ENCODE data around the gene CD37.
A peak's percentile ranks its signal among the peaks of the same experiment; 100 is the strongest.
"Not testable (repeated sequence)": the region's sequence is repeated elsewhere in the genome, so short reads cannot be mapped to it uniquely, and the experiment has no call there.

The CD37 gene

DNA sequence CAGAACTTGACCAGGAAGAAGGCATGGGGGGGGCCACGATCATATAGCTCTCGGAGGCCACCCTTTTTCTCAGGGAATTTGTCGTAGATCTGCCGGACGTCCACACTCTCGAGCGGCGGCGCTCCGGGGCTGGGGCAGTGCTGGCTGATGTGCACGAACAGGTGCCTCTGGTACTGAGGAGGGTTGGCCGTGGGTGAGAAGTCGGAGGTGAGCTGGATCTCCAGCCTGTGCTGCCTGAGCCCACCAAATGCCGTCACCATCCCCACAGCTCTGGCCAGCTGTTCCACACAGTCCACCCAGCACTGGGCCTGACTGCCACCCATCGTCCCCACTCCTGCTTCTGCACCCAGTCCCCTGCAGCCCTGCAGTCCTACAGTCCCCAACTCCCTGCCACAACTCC lies 12.0 kb downstream of the CD37 start:
- no peak for DNase-seq (ENCODE audit: low read depth)

GRCh38 chr19:49347835-49348234 lies 12.6 kb downstream of the CD37 start:
- DNase-seq (ENCODE audit: low read depth), result no peak

GRCh38 chr19:49348305-49349189 lies 13.3 kb downstream of the CD37 start:
- DNase-seq (ENCODE audit: low read depth), result no peak

DNA sequence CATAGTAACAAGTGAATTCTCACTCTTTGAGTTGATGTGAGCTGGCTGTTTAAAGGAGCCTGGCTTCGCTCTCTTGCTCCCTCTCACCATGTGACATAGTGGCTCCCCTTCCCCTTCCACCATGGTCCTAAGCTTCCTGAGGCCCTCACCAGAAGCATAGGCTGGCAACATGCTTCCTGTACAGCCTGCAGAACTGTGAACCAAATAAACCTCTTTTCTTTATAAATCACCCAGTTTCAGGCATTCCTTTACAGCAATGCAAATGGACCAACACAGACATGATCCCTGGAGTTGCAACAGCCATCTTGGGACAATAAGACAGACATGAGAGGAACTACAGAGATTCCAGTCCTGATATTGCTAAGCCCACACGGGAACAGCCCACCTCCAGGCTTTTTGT lies 14.4 kb downstream of the CD37 start:
- no peak for DNase-seq (ENCODE audit: low read depth)

GRCh38 chr19:49355909-49356353 lies 20.7 kb downstream of the CD37 start:
- no peak for DNase-seq (ENCODE audit: low read depth)

DNA sequence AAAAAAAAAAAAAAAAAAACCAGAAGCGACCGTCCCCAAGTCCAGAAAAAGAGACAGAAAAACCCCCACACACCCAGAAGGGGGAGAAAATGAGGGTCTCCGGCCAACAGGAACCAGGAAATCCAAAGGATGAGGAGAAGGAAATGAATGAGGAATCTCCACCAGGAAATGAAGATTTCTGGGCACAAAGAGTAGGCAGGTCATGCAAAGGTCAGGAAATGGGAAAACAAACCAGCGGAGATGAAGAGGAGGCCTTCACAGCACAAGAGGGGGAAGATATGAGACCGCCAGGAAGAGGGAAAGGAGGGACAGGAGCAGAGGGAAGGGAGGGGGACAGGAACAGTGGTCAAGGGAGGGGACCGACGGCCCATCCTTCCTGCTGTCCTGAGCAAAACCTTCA lies 21.2 kb downstream of the CD37 start:
- no peak for DNase-seq (ENCODE audit: low read depth)

- no peak for DNase-seq (ENCODE audit: low read depth)
These were observed 22.0 kb downstream of the CD37 start for GRCh38 chr19:49357186-49357585.

GRCh38 chr19:49359851-49360820 lies 24.9 kb downstream of the CD37 start:
- DNase-seq (ENCODE audit: low read depth), result no peak

DNA sequence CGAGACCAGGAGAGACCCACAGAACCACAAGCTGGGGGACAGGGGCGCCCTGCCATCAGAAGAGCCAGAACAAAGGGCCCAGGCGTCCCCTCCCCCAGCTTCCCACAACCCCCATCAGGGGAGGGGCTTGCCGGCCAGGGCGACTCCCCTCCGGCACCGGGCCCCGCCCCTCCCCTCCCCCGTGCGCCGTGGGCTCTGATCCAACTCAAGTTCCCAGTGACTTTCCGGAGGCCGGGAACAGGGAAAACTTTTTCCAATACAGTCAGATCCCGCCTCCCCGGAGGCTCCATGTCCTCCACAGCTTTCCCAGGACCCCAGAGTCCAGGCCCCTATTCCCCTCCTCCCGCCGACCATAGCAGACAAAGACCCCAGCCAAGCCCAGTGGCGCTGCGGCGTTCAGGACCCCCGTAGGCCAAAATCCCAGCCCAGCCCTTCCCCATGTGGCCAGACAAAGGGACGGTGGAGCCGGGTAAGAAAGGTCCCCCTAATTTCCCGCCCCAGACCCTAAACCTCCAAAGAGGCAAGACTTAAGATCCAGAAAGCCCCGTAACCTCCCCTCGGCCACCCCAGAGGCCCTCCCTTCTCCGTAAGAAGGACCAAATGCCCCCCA lies 26.3 kb downstream of the CD37 start:
- DNase-seq (ENCODE audit: low read depth), result no peak

DNA sequence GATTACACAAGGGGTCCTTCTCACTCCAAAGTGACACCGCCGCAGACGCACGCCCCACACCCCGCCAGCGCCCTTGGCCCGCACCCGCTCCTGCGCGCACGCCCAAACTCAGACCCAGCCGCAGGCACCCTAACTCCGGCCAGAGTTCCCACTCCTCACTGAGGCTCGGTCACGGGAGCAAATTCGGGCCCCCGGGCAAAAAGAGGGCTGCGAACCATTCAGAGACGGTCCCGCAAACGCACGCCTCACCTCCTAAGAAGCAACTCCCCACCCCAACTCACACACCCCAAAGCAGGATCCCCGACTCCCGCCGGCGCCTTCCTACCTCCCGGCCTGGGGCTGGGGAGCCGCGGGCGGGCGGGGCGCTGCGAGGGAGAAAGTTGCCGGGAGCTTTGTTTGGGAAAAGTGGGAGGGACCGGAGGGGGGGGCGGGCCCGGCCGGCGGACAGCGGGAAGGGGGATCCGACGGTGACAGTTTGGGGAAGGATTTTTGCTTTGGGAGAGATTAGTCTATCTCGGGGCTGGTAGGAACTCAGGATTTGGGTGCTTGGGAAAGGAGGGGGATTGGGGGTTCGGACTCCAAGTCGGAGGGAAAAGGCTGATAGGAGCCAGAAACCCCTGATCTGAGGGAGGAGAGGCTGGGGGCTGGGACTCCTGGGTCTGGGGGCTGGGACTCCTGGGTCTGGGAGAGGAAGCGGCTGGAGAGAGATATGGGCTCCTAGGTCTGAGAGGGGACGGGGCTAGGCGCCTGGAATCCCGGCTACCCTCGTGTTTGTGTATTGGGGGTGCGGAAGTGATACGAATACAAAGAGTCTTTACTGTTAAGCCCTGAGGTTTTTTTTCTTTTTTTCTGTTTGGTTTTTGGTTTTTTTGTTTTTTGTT lies 27.1 kb downstream of the CD37 start, which contains the start of gene TEAD2:
Gene TEAD2, minus strand, starts transcription at position 369 of the 881 bp plus-strand sequence. CDS start 2,341 bp downstream, outside the sequence.
- DNase-seq (ENCODE audit: low read depth), result no peak

- DNase-seq (ENCODE audit: low read depth), result no peak
These were observed 27.7 kb downstream of the CD37 start for GRCh38 chr19:49362929-49363267.

DNA sequence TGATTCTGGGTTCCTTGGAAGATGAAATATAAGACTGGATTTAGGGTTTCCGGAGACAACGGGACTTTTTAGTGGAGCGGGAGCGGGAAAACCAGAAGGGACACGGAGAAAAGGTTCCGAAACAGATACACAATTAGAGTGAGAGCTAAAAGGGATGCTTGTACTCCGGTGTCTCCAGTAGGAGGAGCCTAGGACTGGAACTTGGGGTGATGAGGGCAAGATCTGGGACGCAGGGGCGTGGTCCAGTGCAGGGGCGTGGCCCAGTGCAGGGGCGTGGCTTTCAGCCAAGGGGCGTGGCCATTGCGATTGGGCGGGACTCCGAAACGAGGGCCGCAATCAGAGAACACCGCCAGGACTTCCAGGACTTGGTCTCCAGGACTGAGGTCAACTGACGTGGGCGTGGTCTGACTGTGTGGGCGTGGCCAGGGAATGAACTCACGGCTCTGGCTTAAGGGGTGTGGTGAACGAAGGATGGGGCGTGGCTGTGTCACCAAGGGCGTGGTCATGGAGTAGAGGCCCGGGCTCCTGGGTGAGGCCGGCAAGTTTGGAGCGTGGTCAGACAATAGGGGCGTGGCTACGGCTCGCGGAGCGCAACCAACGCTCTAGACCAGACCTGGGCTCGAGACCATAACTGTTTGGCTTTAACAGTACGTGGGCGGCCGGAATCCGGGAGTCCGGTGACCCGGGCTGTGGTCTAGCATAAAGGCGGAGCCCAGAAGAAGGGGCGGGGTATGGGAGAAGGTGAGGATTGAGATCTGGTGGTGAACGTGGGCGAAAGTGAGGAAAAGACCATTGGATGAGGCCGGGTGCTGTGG lies 28.3 kb downstream of the CD37 start, which contains the start of gene DKKL1:
Gene DKKL1, plus strand, starts transcription at position 610 of the 815 bp plus-strand sequence. Its CDS starts 122 bp downstream, at position 732.
- DNase-seq (ENCODE audit: low read depth), result peak; percentile 42

DNA sequence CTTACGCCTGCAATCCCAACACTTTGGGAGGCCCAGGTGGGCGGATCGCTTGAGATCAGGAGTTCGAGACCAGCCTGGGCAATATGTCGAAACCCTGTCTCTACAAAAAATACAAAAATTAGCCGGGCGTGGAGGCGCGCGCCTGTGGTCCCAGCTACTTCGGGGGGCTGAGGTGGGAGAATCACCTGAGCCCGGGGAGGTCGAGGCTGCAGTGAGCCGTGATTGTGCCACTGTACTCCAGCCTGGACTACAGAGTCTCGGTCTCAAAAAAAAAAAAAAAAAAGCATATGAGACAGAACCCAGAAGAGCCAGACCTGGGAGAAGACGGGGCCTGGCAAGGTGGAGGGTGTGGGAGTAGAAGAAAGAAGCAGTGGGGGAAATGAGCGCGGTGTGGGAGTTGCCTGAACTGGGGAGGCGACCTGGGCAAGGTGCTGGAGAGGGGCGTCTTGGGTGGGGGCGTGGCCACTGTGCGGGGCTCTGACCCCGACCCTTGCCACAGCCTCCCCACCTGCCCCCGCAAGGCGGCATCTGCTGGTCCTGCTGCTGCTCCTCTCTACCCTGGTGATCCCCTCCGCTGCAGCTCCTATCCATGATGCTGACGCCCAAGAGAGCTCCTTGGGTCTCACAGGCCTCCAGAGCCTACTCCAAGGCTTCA lies 29.0 kb downstream of the CD37 start:
- no peak for DNase-seq (ENCODE audit: low read depth)

GRCh38 chr19:49366110-49366509 lies 30.9 kb downstream of the CD37 start:
- DNase-seq (ENCODE audit: low read depth), result no peak

DNA sequence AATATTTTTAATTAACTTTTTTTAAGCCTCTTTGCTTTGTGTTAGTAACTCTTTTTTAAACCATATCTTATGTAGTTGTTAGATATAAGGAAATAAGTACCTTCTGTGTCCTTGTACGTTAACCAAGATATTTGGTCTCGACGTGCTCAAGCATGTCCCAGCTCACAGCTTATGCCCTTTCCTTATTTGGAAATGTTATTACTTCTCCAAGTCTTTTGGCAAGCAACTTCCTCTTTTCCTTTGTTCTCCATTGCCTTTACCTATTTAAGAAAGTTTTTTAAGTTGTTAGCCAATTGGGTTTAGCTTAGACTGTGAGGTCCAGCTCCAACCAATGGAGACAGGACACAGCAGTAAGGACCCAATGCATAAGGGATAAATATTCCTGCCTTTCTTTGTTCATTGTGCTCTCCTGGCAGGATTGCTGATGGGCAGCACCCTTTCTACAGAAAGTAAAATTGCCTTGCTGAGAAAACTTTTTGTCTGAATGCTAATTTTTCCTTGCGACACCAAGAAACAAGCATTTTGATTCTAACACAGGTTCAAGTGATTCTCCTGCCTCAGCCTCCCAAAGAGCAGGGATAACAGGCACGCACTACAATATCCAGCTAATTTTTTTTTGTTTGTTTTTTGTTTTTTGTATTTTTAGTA lies 33.6 kb downstream of the CD37 start:
- DNase-seq (ENCODE audit: low read depth), result no peak

DNA sequence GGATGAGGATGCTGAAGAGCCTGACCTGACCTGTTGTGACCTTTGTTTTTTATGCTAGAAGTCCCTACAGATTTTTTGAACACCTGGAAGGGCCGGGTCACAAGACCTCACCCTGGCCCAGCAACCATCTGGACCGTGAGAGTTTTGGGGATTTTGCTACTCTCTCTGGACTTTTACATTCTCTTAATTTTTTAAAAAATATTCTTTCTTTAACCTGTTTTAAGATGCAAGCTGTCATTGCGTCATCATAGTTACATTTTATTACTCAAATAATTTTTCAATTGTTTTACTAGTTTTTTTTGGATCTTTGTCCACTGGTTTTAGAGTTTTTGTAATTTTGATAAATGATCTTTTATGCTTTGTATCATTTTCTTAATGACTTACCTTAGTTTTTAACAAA lies 36.0 kb downstream of the CD37 start:
- no peak for DNase-seq (ENCODE audit: low read depth)

GRCh38 chr19:49373174-49373573 lies 38.0 kb downstream of the CD37 start:
- not testable (repeated sequence) for DNase-seq (ENCODE audit: low read depth)

- no peak for DNase-seq (ENCODE audit: low read depth)
These were observed 39.6 kb downstream of the CD37 start for GRCh38 chr19:49374665-49375434.

Data from stimulated activated CD8-positive, alpha-beta memory T cell treated with anti-CD3 and anti-CD28 coated beads, Interleukin-7, amount 100 ng/mL, for 24 hours (primary cell).